ENCODE data around the gene ARVCF.

The ARVCF gene

GRCh38 chr22:20000246-20001081 lies 16.2 kb downstream of the ARVCF start:
- in situ Hi-C loops (cut with HindIII; ENCODE audit: low sequenced_read_pairs): no loop called here

- in situ Hi-C loops (cut with HindIII; ENCODE audit: low sequenced_read_pairs): no loop called here
Observed at GRCh38 chr22:19998991-19999820, 17.4 kb downstream of the ARVCF start.

GRCh38 chr22:19998232-19998951 lies 18.2 kb downstream of the ARVCF start:
- in situ Hi-C loops (cut with HindIII; ENCODE audit: low sequenced_read_pairs): no loop called here

DNA sequence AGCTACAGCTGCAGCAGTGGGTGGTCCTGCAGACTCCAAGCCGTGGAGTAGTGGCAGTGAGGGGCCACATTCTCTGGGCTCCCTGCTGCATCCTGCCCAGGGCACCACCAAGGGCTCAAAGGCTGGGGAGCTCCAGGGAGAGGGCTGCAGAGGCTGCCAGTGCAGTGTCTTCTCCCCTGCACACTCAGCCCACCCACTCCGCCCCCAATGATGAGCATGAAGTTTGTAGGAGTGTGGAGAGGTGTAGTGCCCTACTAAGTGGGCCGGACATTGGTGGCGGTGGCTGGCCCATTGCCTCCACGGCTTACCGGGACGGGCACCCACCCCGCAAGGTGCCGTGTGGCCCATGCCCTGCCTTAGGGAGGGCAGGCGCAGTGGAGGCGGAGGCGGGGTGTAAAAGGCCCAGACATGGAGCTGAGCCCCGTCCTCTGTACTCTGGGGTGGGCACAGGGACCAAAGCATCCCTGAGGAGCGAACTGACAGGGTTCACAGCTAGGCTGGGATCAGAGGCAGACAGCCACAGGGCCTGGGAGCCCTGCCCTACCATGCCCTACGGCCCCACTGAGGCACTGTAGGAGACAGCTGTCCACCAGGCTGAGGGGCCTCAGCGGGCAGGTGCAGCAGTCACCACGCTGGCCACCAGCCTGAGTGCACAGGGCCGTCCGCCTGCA lies 18.9 kb downstream of the ARVCF start:
- in situ Hi-C loops (cut with HindIII; ENCODE audit: low sequenced_read_pairs): no loop called here

- in situ Hi-C loops (cut with HindIII; ENCODE audit: low sequenced_read_pairs): no loop called here
Observed at GRCh38 chr22:19996694-19997384, 19.8 kb downstream of the ARVCF start.

DNA sequence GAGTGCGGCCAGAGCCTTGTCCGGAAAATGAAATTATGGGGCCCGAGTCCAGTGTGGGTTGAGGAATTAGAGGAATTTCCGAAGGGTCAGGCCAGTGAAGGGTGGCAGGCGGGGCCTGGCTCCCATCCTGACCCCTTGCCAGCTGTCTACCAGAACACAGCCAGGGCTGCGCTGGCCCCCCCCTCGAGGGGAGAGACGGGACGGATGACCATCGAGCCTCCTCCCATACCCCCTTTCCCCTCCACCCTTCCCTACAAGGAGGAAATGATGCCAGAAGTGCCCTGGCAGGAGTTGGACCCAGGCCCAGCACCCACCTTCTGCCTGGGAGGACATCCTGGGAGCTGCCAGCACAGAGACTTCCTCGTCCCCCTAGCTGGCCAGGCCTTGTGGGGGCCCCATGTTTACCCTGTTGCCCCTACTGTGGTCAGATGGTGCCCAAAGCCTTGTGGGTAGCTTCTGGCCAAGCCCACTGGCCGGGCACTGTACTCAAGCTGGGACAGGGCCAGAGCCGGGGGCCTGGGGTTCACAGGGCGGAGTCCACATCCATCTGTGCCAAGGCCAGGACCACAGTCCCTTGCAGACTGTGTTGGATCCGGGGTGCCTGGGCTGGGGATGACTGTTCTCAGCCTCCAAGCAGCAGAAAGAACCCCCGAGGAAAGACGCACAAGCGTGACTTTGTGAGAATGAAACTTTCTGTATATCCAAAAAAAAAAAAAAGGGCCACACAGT lies 20.8 kb downstream of the ARVCF start:
- in situ Hi-C loops (cut with HindIII; ENCODE audit: low sequenced_read_pairs): no loop called here

GRCh38 chr22:19994851-19995610 lies 21.6 kb downstream of the ARVCF start:
- in situ Hi-C loops (cut with HindIII; ENCODE audit: low sequenced_read_pairs): no loop called here

DNA sequence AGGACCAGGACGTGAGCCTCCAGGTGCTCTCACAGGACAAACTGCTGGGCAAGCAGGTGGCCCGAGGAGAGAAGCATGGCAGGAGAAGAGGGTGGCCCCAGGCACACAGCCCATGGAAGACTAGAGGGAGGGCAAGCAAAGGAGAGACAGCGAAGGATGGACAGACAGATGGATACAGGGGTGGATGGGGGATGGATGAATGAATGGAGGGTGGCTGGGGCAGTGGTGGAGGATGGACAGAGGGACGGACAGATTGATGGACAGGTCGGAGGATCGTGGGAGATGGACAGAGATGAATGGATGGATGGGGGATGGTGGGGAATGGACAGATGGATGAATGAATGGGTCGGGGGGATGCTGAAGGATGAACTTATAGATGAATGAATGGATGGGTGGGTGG lies 22.7 kb downstream of the ARVCF start:
- in situ Hi-C loops (cut with HindIII; ENCODE audit: low sequenced_read_pairs): no loop called here

- in situ Hi-C loops (cut with HindIII; ENCODE audit: low sequenced_read_pairs): no loop called here
Observed at GRCh38 chr22:19992921-19993355, 23.7 kb downstream of the ARVCF start.

DNA sequence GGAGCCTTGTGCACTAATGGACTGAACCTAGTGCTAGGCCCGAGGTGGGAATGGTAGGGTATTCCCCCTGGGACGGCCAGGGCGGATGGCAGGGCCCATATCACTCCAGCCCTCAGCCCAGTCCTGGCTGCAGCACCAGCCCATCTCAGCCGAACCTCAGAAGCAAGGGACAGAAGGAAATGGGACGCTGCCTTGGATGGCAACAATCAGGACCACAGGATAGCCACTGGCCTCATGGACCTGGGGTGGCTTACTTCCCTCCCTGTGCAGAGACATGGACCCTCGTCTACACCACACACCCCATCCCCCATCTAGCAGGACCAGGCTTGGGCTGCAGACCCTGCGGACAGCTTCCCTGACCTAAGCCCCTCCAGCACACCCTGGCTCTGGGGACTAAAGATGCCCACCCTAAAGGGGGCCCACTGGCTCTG lies 24.1 kb downstream of the ARVCF start:
- in situ Hi-C loops (cut with HindIII; ENCODE audit: low sequenced_read_pairs): no loop called here

DNA sequence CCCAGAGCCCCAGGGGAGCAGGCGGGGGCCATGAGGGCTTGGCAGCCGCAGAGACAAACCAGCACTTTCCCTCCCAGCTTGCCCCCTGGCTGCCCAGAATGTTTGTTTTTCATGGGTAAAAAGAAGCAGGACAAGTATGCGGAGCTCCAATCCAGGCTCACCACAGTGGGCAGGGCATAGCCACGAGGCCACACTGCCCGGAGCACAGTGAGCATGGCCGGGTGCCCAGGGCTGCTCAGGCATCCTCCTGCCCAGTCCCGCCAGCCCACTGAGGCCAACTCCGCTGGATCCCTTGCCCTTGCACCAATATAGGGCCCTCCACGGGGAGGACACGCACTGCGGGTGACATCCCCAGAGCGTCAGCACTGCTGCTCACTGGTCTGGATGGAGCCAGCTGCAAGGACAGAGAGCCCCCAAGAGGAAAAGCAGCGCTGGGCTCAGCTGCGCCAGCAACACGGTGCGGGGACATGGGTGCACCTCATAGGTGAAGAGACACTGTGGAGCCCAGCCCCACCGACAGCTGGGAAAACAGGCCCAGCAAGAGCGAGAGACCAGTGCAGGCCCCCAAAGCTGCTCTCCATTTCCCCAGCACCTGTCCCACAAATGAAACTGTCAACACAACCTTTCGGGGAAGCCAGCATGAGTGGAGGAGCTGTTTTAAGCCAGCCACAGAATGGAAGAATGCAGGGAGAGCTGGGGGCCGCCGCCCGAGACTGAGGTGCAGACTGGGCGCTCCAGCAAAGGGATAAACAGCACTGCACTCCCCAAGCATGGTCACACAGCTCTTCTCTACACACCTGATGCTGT lies 24.8 kb downstream of the ARVCF start:
- in situ Hi-C loops (cut with HindIII; ENCODE audit: low sequenced_read_pairs): no loop called here

GRCh38 chr22:19991395-19991644 lies 25.3 kb downstream of the ARVCF start:
- in situ Hi-C loops (cut with HindIII; ENCODE audit: low sequenced_read_pairs): no loop called here

- in situ Hi-C loops (cut with HindIII; ENCODE audit: low sequenced_read_pairs): no loop called here
Observed at GRCh38 chr22:19990609-19991394, 25.8 kb downstream of the ARVCF start.

- in situ Hi-C loops (cut with HindIII; ENCODE audit: low sequenced_read_pairs): no loop called here
Observed at GRCh38 chr22:19990188-19990587, 26.4 kb downstream of the ARVCF start.

DNA sequence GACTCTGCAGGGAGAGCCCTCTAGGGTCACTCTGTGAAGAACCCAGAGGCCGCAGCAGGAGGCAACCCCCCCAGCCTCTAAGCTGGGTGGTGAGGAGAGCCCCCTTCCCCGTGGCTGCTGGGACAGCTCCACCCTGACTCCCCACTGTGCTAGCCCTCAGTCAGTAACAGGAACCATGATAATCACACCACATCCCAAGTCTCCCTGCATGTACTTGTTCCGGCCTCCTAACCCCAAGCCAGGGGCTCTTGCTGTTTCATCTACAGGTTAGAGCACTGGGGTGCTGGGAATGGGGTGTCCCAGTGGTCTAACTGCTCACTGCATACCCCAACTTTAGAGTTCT lies 26.9 kb downstream of the ARVCF start:
- in situ Hi-C loops (cut with HindIII; ENCODE audit: low sequenced_read_pairs): no loop called here

DNA sequence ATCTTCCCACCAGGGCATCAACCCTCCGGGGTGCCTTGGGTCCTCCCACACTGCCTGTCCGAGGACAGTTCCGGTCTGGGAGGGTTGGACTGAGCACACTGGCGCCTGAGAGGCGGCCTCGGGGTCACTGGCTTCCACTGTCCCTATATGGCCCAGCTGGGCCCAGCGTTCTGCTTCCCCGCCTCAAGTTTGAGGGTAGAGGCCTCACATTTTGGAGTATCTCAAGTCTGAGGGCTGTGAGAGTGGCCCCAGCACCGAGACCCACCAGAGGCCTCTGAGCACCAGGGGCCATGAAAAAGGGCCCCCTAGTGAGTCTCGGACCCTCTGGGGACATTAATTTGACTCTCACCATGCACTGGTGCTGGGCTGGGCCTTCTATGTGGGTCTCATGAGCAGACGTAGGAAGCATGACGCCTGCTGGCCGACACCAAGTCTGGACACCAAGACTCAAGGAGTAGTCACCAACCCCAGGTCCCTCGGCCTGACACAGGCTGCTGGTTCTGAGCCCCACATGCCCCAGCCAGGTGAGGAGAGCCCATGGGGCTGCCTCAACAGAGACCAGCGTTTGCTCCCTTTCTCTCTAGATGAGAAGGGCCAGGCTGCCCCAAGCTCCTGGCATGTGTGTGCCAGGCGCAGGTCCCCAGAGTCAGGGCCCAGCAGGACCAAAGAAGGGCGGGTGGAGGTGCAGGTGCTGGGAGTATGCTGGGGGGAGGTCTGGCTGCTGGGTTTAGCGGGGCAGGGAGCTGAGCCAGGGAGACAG lies 27.5 kb downstream of the ARVCF start:
- in situ Hi-C loops (cut with HindIII; ENCODE audit: low sequenced_read_pairs): no loop called here

DNA sequence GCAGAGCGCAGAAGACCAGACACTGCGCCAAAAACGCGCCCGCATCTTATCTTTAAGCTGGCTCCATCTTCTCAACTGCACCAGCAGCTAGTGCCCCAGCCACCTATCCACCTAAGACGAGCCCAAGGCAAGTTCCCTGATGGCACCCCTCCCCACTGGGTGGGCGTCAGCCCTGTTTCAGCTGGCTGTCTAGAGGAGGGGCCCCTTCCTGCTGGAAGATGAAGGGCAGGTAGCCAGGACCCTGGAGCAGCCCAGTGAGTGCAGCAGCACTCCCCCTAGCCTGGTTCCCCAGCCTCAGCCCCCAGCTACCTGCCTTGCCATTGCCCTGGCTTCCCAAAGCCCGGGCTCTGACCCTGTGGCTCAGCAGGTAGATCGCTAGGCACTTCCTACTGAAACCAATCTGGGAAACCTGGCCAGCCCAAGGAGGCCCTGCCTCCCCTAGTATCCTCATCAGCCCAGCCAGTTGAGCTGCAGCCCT lies 28.3 kb downstream of the ARVCF start:
- in situ Hi-C loops (cut with HindIII; ENCODE audit: low sequenced_read_pairs): no loop called here
